ENCODE measurements around the gene STOM. TPM values are rescaled to one million over a fixed set of nuclear protein-coding genes. Genes with fewer than 3 reads are reported as not detected.

STOM gene
- total RNA-seq, 4 donors from 2014 or later, result 43.7 to 169 (median 119) TPM

DNA sequence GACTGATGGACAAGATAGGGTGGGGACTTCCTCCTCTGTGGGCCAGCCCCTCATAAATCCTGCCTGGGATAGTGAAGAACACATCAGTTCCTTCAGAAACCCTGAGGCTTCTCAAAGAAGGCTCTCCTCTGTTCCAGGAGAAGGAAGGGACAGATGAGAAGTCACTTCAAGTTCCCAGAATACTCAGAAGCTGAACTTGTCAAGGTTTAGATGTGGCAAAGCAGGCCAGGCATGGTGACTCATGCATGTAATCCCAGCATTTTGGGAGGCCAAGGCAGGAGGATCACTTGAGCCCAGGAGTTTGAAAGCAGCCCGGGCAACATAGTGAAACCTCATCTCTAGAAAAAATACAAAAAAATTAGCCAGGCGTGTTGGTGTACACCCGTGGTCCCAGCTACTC lies 38.5 kb downstream of the STOM start:
- DNase-seq, result no peak
- Histone ChIP-seq H3K4me3 (no peak overlapping the region), H3K27ac (peak overlapping the region; percentile 57 to 98 (median 86)), H3K4me1 (peaks cover 7 to 95% (median 43%) of the 10 kb centered on the region in 3 donors), H3K9me3 (no peaks in the 10 kb centered on the region), H3K36me3 (peaks cover 32 to 89% (median 45%) of the 10 kb centered on the region in 3 donors), H3K27me3 (no peaks in the 10 kb centered on the region)
- TF ChIP-seq, protein P1, sequence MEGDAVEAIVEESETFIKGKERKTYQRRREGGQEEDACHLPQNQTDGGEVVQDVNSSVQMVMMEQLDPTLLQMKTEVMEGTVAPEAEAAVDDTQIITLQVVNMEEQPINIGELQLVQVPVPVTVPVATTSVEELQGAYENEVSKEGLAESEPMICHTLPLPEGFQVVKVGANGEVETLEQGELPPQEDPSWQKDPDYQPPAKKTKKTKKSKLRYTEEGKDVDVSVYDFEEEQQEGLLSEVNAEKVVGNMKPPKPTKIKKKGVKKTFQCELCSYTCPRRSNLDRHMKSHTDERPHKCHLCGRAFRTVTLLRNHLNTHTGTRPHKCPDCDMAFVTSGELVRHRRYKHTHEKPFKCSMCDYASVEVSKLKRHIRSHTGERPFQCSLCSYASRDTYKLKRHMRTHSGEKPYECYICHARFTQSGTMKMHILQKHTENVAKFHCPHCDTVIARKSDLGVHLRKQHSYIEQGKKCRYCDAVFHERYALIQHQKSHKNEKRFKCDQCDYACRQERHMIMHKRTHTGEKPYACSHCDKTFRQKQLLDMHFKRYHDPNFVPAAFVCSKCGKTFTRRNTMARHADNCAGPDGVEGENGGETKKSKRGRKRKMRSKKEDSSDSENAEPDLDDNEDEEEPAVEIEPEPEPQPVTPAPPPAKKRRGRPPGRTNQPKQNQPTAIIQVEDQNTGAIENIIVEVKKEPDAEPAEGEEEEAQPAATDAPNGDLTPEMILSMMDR (IDR thresholded peaks at IDR 0.05), result no peak
- TF ChIP-seq POLR2A (IDR thresholded peaks at IDR 0.05), result no peak
- intact Hi-C loops (cut with DNase I), result no loop called here
- 65 to 76% methylated on average over 3 of the region's 3 CpGs for WGBS, 2 donors

DNA sequence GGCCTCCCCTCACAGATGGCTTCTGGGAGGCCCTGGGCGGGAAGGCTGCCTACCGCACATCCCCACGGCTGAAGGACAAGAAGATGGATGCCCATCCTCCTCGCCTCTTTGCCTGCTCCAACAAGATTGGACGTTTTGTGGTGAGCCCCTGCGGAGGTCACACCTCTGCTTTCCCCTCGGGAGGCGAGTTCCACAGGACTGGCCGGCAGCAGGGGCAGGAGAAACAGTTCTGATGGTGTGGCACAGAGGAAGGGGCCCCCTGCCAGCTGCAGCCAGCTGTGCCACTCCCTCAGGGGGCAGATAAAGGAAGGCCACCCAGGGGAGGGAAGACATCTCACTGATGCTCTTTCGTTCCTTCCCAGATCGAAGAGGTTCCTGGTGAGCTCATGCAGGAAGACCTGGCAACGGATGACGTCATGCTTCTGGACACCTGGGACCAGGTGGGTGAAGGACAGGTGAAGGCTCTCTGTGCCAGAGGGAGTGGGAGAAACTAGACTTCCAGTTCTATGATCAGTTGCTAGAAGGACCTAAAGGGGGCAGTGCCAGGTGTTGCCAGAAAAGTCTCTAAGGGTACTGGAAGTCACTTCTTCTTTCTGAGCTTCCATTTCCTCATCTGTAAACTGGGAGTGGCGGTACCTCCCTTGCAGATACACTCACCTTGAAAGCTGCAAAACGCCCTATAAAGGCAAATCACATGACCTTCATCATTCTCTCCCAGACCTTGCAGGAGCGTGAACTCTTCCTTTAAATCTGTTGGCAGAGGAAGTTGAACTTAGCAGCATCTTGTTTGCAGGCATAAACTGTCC lies 41.0 kb downstream of the STOM start:
- Histone ChIP-seq H3K27me3 (no peaks in the 10 kb centered on the region), H3K4me3 (no peak overlapping the region), H3K36me3 (peaks cover 39 to 100% (median 65%) of the 10 kb centered on the region in 3 donors), H3K27ac (peak overlapping the region; percentile 26 to 98 (median 94)), H3K9me3 (no peaks in the 10 kb centered on the region), H3K4me1 (peaks cover 8 to 95% (median 43%) of the 10 kb centered on the region in 3 donors)
- 76 to 80% methylated on average over 5 to 8 of the region's 16 CpGs for WGBS, 2 donors
- DNase-seq, result no peak
- intact Hi-C loops (cut with DNase I), result no loop called here
- TF ChIP-seq, protein P1 (IDR thresholded peaks at IDR 0.05), result no peak
- no peak for TF ChIP-seq POLR2A (IDR thresholded peaks at IDR 0.05)

DNA sequence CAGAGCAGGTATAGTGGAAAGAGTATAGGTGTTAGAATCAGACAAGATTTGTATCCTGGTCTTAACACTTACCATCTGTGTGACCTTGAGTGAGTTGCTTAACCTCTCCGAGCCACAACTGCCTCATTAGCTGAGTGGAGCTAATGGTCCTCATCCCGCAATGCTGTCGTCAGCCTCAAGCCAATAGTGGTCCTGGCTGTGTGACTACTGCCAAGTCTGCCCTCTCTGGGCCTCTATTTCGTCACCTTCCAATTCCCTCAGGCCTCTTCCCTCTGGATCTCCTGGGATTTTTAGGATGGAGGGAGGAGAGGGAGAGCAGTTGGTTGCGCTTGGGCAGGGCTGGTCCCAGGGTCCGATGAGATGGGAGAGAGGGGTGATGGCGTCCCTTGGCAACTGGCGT lies 41.6 kb downstream of the STOM start:
- H3K9me3 ChIP-seq, result no peaks in the 10 kb centered on the region
- WGBS, 2 donors, result 89 to 96% methylated on average over 4 to 5 of the region's 8 CpGs
- H3K27ac ChIP-seq, result peak overlapping the region; percentile 26 to 98 (median 94)
- DNase-seq, result no peak
- H3K27me3 ChIP-seq, result no peaks in the 10 kb centered on the region
- H3K4me1 ChIP-seq, result peaks cover 8 to 95% (median 45%) of the 10 kb centered on the region in 3 donors
- intact Hi-C loops (cut with DNase I), result no loop called here
- H3K4me3 ChIP-seq, result no peak overlapping the region
- peaks cover 39 to 100% (median 71%) of the 10 kb centered on the region in 3 donors for H3K36me3 ChIP-seq
- TF ChIP-seq, protein P1 (IDR thresholded peaks at IDR 0.05), result no peak
- TF ChIP-seq POLR2A (IDR thresholded peaks at IDR 0.05), result no peak

DNA sequence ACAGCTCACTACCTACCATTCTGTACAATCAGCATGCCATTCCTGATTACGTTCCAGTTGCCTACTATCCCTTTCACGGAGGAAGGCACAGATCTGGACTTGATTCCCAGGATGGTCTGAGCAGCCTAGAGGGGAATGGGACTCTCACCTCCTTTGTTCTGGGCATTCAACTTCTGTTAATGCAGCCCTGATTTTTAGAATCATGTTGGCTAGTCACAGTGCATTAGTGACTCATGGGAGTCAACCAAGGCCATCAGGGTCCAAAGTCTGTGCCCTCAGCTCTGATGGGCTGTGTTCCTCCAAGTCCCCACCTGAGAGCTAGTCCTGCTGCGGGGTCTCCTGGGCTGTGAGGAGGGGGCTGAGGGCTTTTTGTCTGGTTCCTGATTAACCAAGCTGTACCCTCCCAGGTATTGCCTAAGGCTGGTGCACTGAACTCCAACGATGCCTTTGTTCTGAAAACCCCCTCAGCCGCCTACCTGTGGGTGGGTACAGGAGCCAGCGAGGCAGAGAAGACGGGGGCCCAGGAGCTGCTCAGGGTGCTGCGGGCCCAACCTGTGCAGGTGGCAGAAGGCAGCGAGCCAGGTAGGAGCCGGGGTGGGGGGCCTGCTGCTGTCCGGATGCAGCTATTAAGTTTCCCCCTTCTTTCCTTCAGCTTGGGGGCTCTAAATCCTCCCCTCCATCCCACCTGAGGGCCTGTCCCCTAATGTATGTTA lies 43.0 kb downstream of the STOM start:
- H3K27ac ChIP-seq, result peak overlapping the region; percentile 85 to 98 (median 94)
- peaks cover 12 to 96% (median 50%) of the 10 kb centered on the region in 3 donors for H3K4me1 ChIP-seq
- TF ChIP-seq POLR2A (IDR thresholded peaks at IDR 0.05), result no peak
- TF ChIP-seq, protein P1 (IDR thresholded peaks at IDR 0.05), result no peak
- intact Hi-C loops (cut with DNase I), result no loop called here
- peak overlapping the region in 1 of 4 donors; percentile 23 for H3K4me3 ChIP-seq
- H3K9me3 ChIP-seq, result no peaks in the 10 kb centered on the region
- H3K27me3 ChIP-seq, result no peaks in the 10 kb centered on the region
- 76 to 77% methylated on average over 6 to 8 of the region's 11 CpGs for WGBS, 2 donors
- H3K36me3 ChIP-seq, result peaks cover 35 to 99% (median 65%) of the 10 kb centered on the region in 3 donors
- DNase-seq, result no peak

Measured in esophagus squamous epithelium (tissue), 5 donors.